Left renal cortex interstitium (tissue), 4 donors: ENCODE data around the gene STARD10. TPM values are rescaled to one million over a fixed set of nuclear protein-coding genes. Genes with fewer than 3 reads are reported as not detected.

Experiments
- DNase-seq, 4 donors: peaks; one replicate each; pipeline ENCODE4 v3.0.0-alpha.2; 2013; ENCODE audit warnings: low read depth in 4 of 4, low spot score in 2 of 4, missing footprints in 1 of 4
- polyA plus RNA-seq, 4 donors: library from polyadenylated mRNA; unstranded; fragments of 120-200 nt; gene quantifications; one replicate each; pipeline ENCODE4 v1.2.1, GENCODE V29; 2013; ENCODE audit not compliant: insufficient read length in 4 of 4

Gene STARD10
- polyA plus RNA-seq, 4 donors = 70.6 to 84.7 (median 82.3) TPM

DNA sequence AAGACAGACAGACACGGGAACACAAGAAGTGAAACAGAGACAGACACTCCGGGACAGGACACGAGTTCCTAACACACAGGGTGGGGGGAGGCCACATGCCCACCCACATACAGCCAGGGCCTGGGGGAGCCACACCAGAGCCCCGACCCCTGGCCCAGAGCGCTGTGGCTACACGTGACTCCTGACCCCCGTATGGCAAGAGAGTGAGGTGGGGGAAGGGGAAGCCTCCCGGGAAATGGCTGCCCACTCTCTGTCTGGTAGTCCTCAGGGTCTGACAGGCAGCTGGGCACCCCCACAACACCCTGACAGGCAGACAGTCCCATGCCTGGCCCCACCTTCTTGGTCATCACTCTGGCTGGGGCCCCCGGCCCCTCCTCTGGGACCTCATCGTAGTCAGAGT is 81.0 kb downstream of the STARD10 start:
- no peak for DNase-seq

DNA sequence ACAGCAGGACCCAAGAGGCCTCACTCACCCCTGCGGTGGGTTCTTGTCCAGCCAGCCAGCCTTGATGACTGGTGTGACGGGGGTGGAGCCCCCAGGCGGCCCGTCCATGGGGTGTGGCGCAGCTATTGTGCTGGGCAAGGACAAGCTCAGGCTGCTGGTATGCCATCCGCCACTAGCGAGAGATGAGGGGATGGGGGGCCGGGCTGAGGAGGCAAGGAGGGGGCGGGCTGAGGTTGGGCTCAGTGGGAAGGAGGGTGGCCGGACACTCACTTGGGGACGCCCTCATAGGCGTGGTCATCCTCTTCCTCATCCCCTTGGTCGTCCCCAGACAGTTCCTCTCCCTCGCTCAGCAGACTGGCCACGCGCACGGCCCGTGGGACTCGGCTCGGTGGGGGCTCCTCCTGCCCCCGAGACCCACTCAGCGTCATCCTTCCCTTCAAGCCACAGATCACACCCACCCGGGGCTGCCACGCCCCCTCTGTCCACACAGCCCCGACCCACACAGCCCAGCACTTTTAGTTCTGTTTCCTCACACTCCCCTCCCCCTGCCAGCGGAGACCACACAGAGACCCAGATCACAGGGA is 81.6 kb downstream of the STARD10 start:
- DNase-seq = no peak

DNA sequence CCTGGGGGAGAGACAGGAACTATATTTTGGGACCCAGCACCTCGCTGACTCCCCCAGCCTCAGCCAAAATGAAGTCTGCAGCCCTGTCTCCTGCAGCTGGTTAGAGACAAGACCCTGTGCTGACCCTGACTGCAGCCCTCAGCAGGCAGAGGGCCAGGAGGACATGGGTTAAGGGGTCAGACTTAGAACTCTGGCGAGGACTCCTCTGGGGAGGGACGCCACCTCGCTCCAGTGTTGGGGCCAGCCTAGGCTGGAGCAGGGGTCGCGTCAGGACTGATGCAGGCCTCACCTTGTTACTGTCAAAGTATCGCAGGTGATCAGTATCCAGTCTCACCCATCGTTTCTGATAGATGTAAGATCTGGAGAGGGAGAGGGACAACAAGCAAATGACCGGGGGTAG is 82.7 kb downstream of the STARD10 start:
- DNase-seq = no peak

DNA sequence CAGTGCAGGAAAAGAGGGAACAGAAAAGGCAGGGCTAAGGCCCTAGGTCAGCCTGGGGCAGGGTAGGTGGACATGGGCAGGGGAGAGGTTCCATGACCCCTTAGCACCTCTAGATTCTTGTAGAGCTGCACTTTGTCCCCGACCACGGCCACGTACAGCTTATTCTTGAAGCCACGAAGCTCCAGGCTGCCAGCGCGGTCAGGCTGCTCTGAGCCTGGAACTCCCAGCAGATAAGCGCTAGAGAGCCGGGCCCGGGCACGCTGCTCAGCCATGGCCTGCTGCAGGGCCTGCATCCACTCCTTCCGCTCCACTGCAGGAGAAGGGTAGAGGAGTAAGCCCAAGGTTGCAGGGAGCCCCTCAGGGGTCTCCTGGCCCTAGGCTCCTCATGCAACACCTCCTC is 83.6 kb downstream of the STARD10 start:
- no peak for DNase-seq

DNA sequence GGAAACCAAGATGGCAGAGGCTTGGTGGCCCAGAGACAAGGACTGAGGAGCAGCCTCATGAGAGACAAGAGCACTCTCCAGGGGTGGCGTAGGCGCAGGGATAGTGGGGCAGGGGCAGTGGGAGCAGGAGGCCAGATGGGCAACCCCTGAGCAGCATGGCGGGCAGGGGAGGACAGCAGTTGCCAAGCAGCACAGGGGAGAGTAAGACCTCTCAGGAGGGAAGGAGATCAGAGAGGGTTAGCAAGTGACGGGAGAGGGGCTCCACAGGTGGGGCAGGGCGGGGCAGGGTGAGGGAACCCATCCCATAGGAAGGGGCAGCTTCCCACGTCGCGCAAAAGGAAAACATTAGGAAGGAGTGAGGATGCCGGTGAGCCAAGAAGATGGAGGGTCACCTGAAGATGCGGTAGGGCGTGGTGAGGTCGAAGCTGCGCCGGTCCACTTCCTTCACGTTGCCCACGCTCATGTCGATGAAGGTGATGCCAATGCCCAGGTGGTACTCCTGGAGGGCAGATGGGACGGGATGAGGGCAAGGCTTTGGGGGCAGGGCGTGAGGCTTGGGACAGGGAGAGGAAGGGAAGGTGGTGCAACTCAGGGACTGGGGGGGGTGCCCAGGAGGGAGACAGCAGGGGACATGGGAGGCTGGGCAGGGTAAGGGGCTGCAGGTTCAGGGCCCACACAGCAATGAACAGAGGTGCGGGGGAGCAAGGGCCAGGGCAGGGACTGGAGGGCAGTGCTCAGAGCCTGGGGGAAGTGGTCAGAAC is 84.2 kb downstream of the STARD10 start:
- DNase-seq = no peak

DNA sequence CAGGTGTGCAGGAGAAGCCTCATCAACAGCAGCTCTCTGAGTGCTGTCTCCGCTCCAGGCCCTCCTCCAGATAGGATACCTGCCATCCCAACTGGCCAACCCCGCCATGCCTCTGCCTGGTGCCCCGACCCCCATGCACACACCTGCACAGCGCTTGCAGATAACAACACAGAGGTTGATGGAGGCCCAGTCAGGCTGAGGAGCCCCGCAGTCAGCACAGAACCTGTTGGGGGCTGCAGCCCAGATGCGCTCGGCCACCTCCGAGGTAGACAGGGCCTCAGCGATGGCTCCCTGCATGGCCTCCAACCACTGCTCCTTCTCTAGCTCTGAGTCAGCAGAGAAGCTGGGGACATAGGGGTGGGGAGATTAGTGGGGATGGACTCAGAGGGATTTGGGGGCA is 86.8 kb downstream of the STARD10 start:
- no peak for DNase-seq

DNA sequence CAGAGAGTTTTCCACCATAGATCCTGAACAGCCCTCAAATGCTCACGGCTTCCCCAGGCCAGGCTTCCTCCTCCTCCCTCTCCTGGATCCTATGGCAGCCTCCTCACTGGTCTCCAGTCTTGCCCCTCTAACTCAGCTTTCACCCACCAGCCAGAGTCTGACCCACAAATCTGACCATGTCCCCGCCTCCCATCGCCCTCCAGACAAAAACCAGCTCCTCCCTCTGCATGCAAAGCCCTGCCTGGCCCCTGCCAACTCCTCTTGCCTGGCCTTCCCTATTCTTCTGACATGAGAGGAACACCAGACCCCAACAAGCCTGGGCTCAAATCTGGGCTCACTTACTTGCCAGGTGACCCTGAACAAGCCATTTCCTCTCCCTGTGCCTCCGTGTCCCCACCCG is 87.3 kb downstream of the STARD10 start:
- no peak for DNase-seq

DNA sequence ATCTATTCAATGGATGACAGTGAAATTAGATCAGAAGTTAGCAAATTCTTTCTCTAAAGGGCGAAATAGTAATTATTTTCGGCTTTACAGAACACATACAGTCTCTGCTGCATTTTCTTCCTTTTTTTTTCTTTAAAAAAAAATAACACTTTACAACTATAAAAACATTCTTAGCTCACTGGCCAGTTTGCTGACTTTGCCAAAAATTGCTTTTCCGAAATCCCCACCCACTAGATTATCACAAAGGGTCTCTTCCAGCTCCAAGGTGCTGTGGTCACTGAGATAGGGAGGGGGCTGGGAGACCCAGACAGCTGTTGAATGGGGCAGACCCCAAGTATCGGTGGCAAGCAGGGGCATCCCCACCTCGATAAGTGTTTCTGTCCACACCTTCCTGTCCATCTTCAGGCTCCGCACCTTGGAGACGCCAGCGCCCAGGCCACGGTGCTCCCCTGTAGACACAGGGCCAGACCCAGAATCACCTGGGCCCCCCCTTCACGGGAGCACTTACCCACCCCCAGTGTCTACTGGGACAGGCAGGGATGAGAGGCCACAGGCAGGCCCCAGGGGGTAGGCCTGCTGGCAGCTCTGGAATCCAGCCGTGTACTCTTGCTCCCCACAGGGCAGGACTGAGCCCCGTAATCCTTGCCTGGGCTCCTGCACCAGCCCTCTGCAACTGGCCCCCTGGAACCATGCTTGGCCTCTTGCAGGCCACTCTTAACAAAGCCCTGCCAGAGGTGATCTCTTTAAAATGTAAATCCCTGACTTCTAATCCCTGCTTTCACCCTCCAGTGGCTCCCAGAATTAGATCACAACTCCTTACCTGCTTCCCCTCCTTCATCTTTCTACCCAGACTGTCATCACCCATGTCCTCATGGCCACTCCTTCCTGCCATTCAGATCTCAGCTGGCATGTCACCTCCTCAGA is 88.1 kb downstream of the STARD10 start:
- DNase-seq = no peak

DNA sequence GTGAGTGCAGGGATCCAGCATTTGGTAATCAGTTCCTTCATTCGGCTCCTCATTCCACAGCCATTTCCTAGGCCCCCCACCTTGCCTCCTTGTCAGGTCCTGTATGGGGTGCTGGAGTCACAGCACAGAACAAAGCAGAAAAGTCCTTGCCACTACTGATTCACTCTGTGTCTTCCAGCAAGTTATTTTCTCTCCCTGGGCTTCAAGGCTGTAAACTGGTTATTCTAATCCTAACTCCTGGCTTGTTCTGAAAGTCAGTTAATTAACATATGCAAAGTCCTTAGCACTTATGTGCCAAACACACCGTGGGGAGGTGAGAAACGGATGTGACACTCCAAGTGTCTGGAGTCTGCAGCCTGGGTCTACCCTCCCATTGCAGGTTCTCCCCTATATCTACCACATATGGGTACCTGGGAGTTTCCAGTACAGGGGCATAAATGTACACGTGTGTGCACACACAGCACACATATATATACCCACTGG is 89.0 kb downstream of the STARD10 start:
- no peak for DNase-seq

Other genes with a start within 250 kb of the STARD10 start
- gene PDE2A, start 119.6 kb downstream of the STARD10 start, polyA plus RNA-seq = 10 to 100 TPM; 12.7 to 16.5 (median 13.4) TPM
- gene ARAP1, start 41.6 kb downstream of the STARD10 start, polyA plus RNA-seq = 10 to 100 TPM; 69.0 to 85.0 (median 78.4) TPM
- 10 to 100 TPM; 17.0 to 51.1 (median 34.4) TPM for gene ATG16L2, start 20.4 kb upstream of the STARD10 start, polyA plus RNA-seq